ENCODE results near the gene IMMP2L.

IMMP2L gene

GRCh38 chr7:110975486-110975885 lies 586.8 kb downstream of the IMMP2L start:
- Histone ChIP-seq H3K9ac (ENCODE audit: low read depth, low read length) (no peak overlapping the region), H3K9me3 (ENCODE audit: insufficient read depth, low read length, severe bottlenecking) (no peaks in the 10 kb centered on the region), H3K4me2 (ENCODE audit: insufficient read depth, low read length) (no peak overlapping the region), H3K36me3 (ENCODE audit: insufficient read depth, low read length) (no peaks in the 10 kb centered on the region), H2AFZ (ENCODE audit: low read depth, low read length) (no peak overlapping the region), H3K4me3 (ENCODE audit: low read depth in 1 of 2, low read length in 2 of 2) (no peak overlapping the region), H3K27me3 (ENCODE audit: insufficient read depth, low read length, poor library complexity) (no peaks in the 10 kb centered on the region), H3K79me2 (ENCODE audit: insufficient read depth, low read length) (no peaks in the 10 kb centered on the region), H3K4me1 (ENCODE audit: insufficient read depth, low read length) (peaks cover 30% of the 10 kb centered on the region), H3K27ac (ENCODE audit: low read length) (no peak overlapping the region), H4K20me1 (ENCODE audit: insufficient read depth, low read length) (no peaks in the 10 kb centered on the region)
- TF ChIP-seq EZH2 (IDR thresholded peaks at IDR 0.05; ENCODE audit: borderline replicate concordance, low read depth, low read length, severe bottlenecking) (no peak), CTCF (IDR thresholded peaks at IDR 0.05; ENCODE audit: borderline replicate concordance, extremely low read depth, low read length, poor library complexity, severe bottlenecking) (no peak)
- no peak for DNase-seq
- ATAC-seq (ENCODE audit: insufficient read depth, low read depth): no peak

GRCh38 chr7:110974441-110974840 lies 587.9 kb downstream of the IMMP2L start:
- Histone ChIP-seq H3K4me2 (ENCODE audit: insufficient read depth, low read length) (no peak overlapping the region), H3K9ac (ENCODE audit: low read depth, low read length) (no peak overlapping the region), H3K27me3 (ENCODE audit: insufficient read depth, low read length, poor library complexity) (no peaks in the 10 kb centered on the region), H3K27ac (ENCODE audit: low read length) (no peak overlapping the region), H3K4me1 (ENCODE audit: insufficient read depth, low read length) (peaks cover 28% of the 10 kb centered on the region), H3K36me3 (ENCODE audit: insufficient read depth, low read length) (no peaks in the 10 kb centered on the region), H2AFZ (ENCODE audit: low read depth, low read length) (no peak overlapping the region), H3K9me3 (ENCODE audit: insufficient read depth, low read length, severe bottlenecking) (no peaks in the 10 kb centered on the region), H3K4me3 (ENCODE audit: low read depth in 1 of 2, low read length in 2 of 2) (no peak overlapping the region), H4K20me1 (ENCODE audit: insufficient read depth, low read length) (no peaks in the 10 kb centered on the region), H3K79me2 (ENCODE audit: insufficient read depth, low read length) (no peaks in the 10 kb centered on the region)
- ATAC-seq (ENCODE audit: insufficient read depth, low read depth) (no peak), DNase-seq (no peak)
- TF ChIP-seq CTCF (IDR thresholded peaks at IDR 0.05; ENCODE audit: borderline replicate concordance, extremely low read depth, low read length, poor library complexity, severe bottlenecking): no peak
- no peak for TF ChIP-seq EZH2 (IDR thresholded peaks at IDR 0.05; ENCODE audit: borderline replicate concordance, low read depth, low read length, severe bottlenecking)

- no peak overlapping the region for H3K27ac ChIP-seq (ENCODE audit: low read length)
- no peak for ATAC-seq (ENCODE audit: insufficient read depth, low read depth)
- H3K4me2 ChIP-seq (ENCODE audit: insufficient read depth, low read length): no peak overlapping the region
Observed at GRCh38 chr7:110973196-110973990, 588.9 kb downstream of the IMMP2L start.

More at GRCh38 chr7:110973196-110973990, 588.9 kb downstream of the IMMP2L start:
- Histone ChIP-seq H3K4me3 (ENCODE audit: low read depth in 1 of 2, low read length in 2 of 2) (no peak overlapping the region), H3K36me3 (ENCODE audit: insufficient read depth, low read length) (no peaks in the 10 kb centered on the region), H4K20me1 (ENCODE audit: insufficient read depth, low read length) (no peaks in the 10 kb centered on the region), H3K9ac (ENCODE audit: low read depth, low read length) (no peak overlapping the region), H3K27me3 (ENCODE audit: insufficient read depth, low read length, poor library complexity) (no peaks in the 10 kb centered on the region), H3K4me1 (ENCODE audit: insufficient read depth, low read length) (peaks cover 20% of the 10 kb centered on the region), H3K79me2 (ENCODE audit: insufficient read depth, low read length) (no peaks in the 10 kb centered on the region), H2AFZ (ENCODE audit: low read depth, low read length) (no peak overlapping the region), H3K9me3 (ENCODE audit: insufficient read depth, low read length, severe bottlenecking) (no peaks in the 10 kb centered on the region)
- TF ChIP-seq CTCF (IDR thresholded peaks at IDR 0.05; ENCODE audit: borderline replicate concordance, extremely low read depth, low read length, poor library complexity, severe bottlenecking): no peak
- no peak for TF ChIP-seq EZH2 (IDR thresholded peaks at IDR 0.05; ENCODE audit: borderline replicate concordance, low read depth, low read length, severe bottlenecking)
- DNase-seq: no peak
